Panc1 (cell line): ENCODE results near the gene PSMC6.
"Not testable (repeated sequence)": the region's sequence is repeated elsewhere in the genome, so short reads cannot be mapped to it uniquely, and the experiment has no call there.

ENCODE experiments used
- POLR2AphosphoS5 ChIP-seq: IDR thresholded peaks from 2 replicates; pipeline ENCODE4 v1.6.1; 2012; ENCODE audit warnings: mild to moderate bottlenecking, low read depth, low read length, moderate library complexity
- TF ChIP-seq, protein P1 (sequence below): fragments of 450-650 bp; IDR thresholded peaks from 2 replicates; pipeline ENCODE4 v1.5.1; 2017; ENCODE audit warnings: mild to moderate bottlenecking

DNA sequence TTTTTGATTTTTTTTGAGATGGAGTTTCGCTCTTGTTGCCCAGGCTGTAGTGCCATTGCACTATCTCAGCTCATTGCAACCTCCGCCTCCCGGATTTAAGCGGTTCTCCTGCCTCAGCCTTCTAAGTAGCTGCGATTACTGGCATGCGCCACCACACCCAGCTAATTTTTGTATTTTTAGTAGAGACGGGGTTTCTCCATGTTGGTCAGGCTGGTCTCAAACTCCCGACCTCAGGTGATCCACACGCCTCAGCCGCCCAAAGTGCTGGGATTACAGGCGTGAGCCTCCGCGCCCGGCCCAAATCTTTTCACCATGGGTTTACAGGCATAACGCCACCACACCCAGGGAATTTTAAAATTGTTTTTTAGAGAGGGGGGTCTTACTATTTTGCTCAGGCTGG is 22.0 kb downstream of the PSMC6 start:
- not testable (repeated sequence) for TF ChIP-seq POLR2AphosphoS5
- TF ChIP-seq, protein P1, sequence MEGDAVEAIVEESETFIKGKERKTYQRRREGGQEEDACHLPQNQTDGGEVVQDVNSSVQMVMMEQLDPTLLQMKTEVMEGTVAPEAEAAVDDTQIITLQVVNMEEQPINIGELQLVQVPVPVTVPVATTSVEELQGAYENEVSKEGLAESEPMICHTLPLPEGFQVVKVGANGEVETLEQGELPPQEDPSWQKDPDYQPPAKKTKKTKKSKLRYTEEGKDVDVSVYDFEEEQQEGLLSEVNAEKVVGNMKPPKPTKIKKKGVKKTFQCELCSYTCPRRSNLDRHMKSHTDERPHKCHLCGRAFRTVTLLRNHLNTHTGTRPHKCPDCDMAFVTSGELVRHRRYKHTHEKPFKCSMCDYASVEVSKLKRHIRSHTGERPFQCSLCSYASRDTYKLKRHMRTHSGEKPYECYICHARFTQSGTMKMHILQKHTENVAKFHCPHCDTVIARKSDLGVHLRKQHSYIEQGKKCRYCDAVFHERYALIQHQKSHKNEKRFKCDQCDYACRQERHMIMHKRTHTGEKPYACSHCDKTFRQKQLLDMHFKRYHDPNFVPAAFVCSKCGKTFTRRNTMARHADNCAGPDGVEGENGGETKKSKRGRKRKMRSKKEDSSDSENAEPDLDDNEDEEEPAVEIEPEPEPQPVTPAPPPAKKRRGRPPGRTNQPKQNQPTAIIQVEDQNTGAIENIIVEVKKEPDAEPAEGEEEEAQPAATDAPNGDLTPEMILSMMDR = not testable (repeated sequence)
